AG04450 (cell line): Measurements from ENCODE around the gene GPR156. TPM values are rescaled to one million over a fixed set of nuclear protein-coding genes. Genes with fewer than 3 reads are reported as not detected.

Experiments used
- CTCF ChIA-PET: fragments of 300-600, 350-600 bp; formaldehyde crosslinking; extraction: SDS; loops from one replicate; lab custom pipeline; 2022; ENCODE audit warnings: antibody characterized with exemption, inconsistent platforms; lab: Charles Lee
- POLR2A ChIA-PET: fragments of 350-600 bp; formaldehyde crosslinking; extraction: SDS; loops from one replicate; lab custom pipeline; 2021; ENCODE audit warnings: antibody characterized with exemption, inconsistent platforms; lab: Yijun Ruan, JAX
- DNase-seq: peaks from one replicate; pipeline ENCODE4 v3.0.0-alpha.2; 2011; ENCODE audit warnings: low read depth, low spot score
- H3K27ac ChIP-seq: one replicate; pipeline ENCODE4 v1.5.1; 2012; ENCODE audit warnings: low read depth, low read length, control low read depth
- H3K27me3 ChIP-seq: one replicate; pipeline ENCODE4 v1.6.0; 2012; ENCODE audit warnings: low read length; ENCODE audit not compliant: control insufficient read depth, insufficient read depth
- H3K4me3 ChIP-seq: 2 replicates; pipeline ENCODE4 v1.5.1; 2011; ENCODE audit warnings: mild to moderate bottlenecking, low read depth, low read length, control low read depth
- H3K9me3 ChIP-seq: 2 replicates; pipeline ENCODE4 v1.5.1; 2012; ENCODE audit warnings: low read length; ENCODE audit not compliant: control insufficient read depth, insufficient read depth
- CTCF ChIP-seq: IDR thresholded peaks from 2 replicates; pipeline ENCODE4 v1.5.1; 2011; ENCODE audit warnings: low read depth, low read length, control low read depth, inconsistent platforms
- polyA plus RNA-seq: library from polyadenylated mRNA; depleted of rRNA; stranded (reverse); fragments of >200 nt; gene quantifications from 2 replicates; pipeline ENCODE4 v1.2.3, GENCODE V29; 2011

Gene GPR156
- polyA plus RNA-seq, 1 experiment, result 0.22 TPM

- Histone ChIP-seq H3K27ac (peak overlapping the region; percentile 21), H3K4me3 (no peak overlapping the region), H3K27me3 (no peaks in the 10 kb centered on the region), H3K9me3 (no peaks in the 10 kb centered on the region; the same call in 1 of the 2 replicates)
- DNase-seq, result no peak
- CTCF ChIA-PET, result interaction anchor here (0.6 to 0.8 kb wide), 2 partner anchors 24 to 842 kb away, joined by 3 read pairs; no protein-coding TSS in a partner anchor
- TF ChIP-seq CTCF, result no peak
- POLR2A ChIA-PET, result interaction anchor here (1.6 kb wide), 1 partner anchor 11 kb away, joined by 4 read pairs; no protein-coding TSS in a partner anchor
Measured at GRCh38 chr3:120170223-120170622, 114.8 kb downstream of the GPR156 start.

DNA sequence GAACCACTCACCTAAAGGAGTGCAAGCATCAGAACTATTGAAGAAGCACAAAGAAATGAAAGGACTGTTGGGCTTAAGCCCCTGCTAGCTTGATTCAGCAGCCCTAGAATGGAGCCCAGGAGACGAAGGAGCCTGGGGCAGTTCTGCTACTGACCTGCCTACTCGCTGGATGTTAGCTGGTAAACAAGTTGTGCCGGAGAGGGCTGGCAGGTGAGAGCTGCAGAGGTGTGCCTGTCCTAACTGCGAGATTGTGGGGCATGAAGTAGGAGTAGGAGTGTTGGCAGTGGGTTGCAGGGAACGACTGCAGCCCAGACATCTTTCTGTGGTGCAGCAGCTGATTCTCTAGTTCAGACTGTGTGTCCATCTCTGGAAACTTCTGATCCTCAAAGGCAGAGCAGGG is 115.6 kb downstream of the GPR156 start:
- Histone ChIP-seq H3K9me3 (no peaks in the 10 kb centered on the region; the same call in 1 of the 2 replicates), H3K27me3 (no peaks in the 10 kb centered on the region), H3K4me3 (no peak overlapping the region), H3K27ac (no peak overlapping the region)
- no peak for DNase-seq
- ChIA-PET POLR2A (interaction anchor here (1.6 kb wide), 1 partner anchor 10 kb away, joined by 4 read pairs; no protein-coding TSS in a partner anchor), CTCF (interaction anchor here (0.9 to 1.1 kb wide), 2 partner anchors 9 to 277 kb away, joined by 3 to 4 read pairs; no protein-coding TSS in a partner anchor)
- no peak for TF ChIP-seq CTCF

- H3K27ac ChIP-seq, result no peak overlapping the region
- TF ChIP-seq CTCF, result no peak
- no peak overlapping the region for H3K4me3 ChIP-seq
- ChIA-PET CTCF (interaction anchor here (0.9 to 1.1 kb wide), 2 partner anchors 10 to 276 kb away, joined by 3 to 4 read pairs; no protein-coding TSS in a partner anchor), POLR2A (no interaction called here)
- no peaks in the 10 kb centered on the region for H3K27me3 ChIP-seq
- H3K9me3 ChIP-seq, result no peaks in the 10 kb centered on the region; the same call in 1 of the 2 replicates
- no peak for DNase-seq
Measured at GRCh38 chr3:120168611-120169010, 116.4 kb downstream of the GPR156 start.

DNA sequence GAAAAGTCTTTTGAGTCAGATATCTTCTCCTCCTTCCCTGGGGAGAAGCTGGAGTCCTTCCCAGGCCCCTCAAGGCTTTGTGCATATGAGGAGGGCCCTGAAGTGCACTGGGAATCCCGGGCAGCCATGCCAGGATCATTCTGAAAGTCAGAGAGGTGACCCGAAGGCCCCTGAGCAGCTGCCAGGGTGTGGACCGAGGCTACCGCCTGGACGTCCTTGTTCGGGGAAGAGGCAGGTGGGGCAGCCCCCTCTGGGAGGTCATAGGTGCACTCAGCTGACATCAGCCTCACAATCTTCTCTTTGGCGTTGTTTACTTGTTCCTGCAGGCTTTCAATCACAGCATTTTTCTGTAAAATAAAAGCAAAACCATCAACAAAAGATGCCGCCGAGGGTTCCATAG is 117.0 kb downstream of the GPR156 start:
- CTCF ChIA-PET, result no interaction called here
- Histone ChIP-seq H3K4me3 (no peak overlapping the region), H3K27me3 (no peaks in the 10 kb centered on the region), H3K9me3 (no peaks in the 10 kb centered on the region; the same call in 1 of the 2 replicates), H3K27ac (no peak overlapping the region)
- POLR2A ChIA-PET, result no interaction called here
- DNase-seq, result no peak
- no peak for TF ChIP-seq CTCF

GRCh38 chr3:120167488-120167887 is 117.5 kb downstream of the GPR156 start:
- ChIA-PET CTCF (no interaction called here), POLR2A (no interaction called here)
- Histone ChIP-seq H3K27ac (no peak overlapping the region), H3K4me3 (no peak overlapping the region), H3K27me3 (no peaks in the 10 kb centered on the region), H3K9me3 (no peaks in the 10 kb centered on the region; the same call in 1 of the 2 replicates)
- no peak for TF ChIP-seq CTCF
- no peak for DNase-seq
